Astrocyte of the spinal cord (primary cell): ENCODE measurements around the gene SPEM3.

Source experiments
- DNase-seq: peaks from one replicate; pipeline ENCODE4 v3.0.0; 2011; ENCODE audit warnings: low read depth, low spot score
- H3K4me3 ChIP-seq: 2 replicates; pipeline ENCODE4 v1.5.1; 2011; ENCODE audit warnings: low read depth, mild to moderate bottlenecking, low read length, moderate library complexity
- in situ Hi-C: cut with HindIII; loops from 2 replicates; pipeline ENCODE4 v1.10.0; 2017; ENCODE audit warnings: low sequenced_read_pairs
- TF ChIP-seq, protein P1 (sequence below): IDR thresholded peaks from 2 replicates; pipeline ENCODE4 v1.5.1; 2012; ENCODE audit warnings: low read depth, mild to moderate bottlenecking, low read length, inconsistent platforms

SPEM3 gene

DNA sequence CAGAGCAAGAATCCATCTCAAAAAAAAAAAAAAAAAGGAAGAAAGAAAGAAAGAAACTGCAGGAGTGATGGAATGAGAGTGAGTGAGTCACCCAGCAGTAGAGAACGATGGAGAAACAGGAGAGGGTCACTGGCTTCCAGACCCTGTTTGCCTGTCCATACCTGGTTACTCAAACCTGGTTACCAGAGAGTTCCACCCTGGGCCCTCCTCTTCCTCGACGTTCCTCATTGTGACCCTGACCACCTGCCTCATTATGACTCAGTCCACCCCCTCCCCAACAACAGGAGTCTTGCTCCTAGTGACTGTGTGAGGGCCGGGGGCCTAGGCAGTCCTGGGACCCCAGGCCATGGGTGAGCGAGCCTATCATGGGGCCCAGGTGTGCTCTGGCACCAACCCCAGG lies at the start of gene SPEM3:
TSS of gene SPEM3 (plus strand) at position 301 of the 400 bp plus-strand sequence. CDS start at position 347, 46 bp downstream.
- in situ Hi-C loops = no loop called here
- TF ChIP-seq, protein P1, sequence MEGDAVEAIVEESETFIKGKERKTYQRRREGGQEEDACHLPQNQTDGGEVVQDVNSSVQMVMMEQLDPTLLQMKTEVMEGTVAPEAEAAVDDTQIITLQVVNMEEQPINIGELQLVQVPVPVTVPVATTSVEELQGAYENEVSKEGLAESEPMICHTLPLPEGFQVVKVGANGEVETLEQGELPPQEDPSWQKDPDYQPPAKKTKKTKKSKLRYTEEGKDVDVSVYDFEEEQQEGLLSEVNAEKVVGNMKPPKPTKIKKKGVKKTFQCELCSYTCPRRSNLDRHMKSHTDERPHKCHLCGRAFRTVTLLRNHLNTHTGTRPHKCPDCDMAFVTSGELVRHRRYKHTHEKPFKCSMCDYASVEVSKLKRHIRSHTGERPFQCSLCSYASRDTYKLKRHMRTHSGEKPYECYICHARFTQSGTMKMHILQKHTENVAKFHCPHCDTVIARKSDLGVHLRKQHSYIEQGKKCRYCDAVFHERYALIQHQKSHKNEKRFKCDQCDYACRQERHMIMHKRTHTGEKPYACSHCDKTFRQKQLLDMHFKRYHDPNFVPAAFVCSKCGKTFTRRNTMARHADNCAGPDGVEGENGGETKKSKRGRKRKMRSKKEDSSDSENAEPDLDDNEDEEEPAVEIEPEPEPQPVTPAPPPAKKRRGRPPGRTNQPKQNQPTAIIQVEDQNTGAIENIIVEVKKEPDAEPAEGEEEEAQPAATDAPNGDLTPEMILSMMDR = no peak
- H3K4me3 ChIP-seq = no peak within 1 kb of the TSS
- DNase-seq = no peak

DNA sequence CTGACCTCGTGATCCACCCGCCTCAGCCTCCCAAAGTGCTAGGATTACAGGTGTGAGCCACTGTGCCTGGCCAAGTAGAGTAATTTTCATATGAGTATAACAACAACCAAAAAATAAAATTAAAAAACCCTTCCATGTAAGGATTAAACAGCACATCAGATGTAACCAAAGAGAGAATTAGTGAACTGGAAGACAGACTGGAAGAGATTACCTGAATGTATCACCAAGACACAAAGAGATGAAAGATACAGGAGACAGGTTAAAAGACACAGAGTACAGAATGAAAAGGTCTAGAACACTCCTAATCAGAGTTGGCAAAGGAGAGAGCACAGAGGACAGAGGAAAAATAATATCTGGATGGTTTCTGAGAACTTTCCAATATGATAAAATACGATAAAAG lies 49.5 kb upstream of the SPEM3 start:
- no peak overlapping the region for H3K4me3 ChIP-seq
- TF ChIP-seq, protein P1 = no peak
- in situ Hi-C loops = no loop called here
- no peak for DNase-seq

DNA sequence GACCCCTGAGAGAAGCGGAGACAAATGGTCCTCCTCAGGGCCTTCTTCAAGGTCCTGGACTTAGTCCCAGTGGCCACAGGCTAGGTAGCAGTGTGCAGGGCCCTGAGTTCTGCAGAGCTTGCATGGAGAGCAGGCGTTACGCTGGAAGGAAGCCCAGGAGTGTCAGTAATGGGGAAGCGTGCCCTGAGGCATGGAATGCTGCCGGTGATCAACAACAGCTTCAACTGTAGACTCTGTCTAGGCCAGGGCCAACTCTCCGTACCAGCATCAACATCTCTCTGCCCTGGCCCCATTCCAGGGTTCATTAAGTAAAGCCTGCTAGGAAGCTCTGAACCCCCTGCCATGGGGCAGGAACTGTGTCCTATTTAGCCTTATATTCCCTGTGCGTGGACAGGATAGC lies 48.3 kb upstream of the SPEM3 start:
- H3K4me3 ChIP-seq = no peak overlapping the region
- DNase-seq = no peak
- TF ChIP-seq, protein P1 = no peak
- in situ Hi-C loops = no loop called here

DNA sequence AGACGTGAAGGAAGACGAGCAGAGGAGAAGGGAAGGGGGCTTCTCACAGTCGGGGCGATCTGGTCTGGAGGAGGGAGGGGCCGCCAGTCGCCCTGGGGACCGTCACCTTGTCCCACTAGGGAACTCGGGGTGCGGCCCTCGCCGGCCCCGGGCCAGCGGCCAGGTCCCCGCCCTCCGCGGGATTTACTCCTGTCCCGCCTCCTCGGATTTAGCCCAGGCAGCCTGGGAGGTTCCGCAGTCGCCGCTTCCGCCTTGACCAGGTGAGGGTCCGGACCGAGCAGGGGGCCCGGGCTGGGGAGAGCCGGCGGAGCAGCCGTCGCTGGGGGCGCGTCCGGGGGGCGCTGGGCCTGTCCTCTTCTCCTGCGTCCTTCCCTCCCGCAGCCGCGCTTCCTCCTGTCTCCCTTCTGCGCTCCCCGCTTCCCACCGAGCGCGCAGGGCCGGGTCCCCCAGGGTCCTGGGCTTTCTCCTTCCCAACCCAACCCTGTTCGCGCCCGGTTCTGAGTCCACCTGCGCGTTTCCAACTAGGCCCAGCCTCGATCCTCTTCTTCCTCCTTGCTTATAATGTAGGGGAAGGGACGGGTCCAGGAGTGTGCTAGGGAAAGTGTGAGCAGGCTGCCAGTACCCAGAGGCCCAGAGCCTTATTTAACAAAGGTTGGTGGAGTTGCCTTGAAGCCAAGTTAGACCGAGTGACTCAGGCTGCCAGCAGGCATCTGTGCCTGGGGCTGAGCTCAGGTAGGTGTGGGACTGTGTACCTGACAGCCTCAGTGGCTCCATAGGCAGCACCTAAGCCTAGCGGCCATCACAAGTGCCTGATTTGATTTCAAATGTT lies 47.6 kb upstream of the SPEM3 start, which contains the start of gene TNK1:
TSS of gene TNK1 (plus strand) at position 235 of the 829 bp plus-strand sequence. CDS start 1,838 bp downstream, outside the sequence.
- H3K4me3 ChIP-seq = no peak within 1 kb of the TSS
- TF ChIP-seq, protein P1 = no peak
- in situ Hi-C loops = no loop called here
- no peak for DNase-seq

DNA sequence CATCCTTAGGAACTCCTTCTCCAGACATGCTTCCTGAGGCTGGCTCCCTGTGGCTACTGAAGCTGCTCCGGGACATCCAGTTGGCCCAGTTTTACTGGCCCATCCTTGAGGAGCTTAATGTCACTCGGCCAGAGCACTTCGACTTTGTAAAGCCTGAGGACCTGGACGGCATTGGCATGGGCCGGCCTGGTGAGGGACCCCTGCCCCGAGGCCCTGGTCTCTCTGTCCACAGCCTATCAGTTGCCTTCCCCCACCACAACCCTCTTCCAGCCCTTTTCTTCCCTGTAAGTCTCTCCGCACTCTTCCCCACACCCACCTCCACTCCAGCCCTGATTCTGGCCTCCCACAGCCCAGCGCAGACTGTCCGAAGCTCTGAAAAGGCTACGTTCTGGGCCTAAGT lies 45.8 kb upstream of the SPEM3 start:
- in situ Hi-C loops = no loop called here
- no peak for DNase-seq
- TF ChIP-seq, protein P1 = no peak
- H3K4me3 ChIP-seq = no peak overlapping the region

DNA sequence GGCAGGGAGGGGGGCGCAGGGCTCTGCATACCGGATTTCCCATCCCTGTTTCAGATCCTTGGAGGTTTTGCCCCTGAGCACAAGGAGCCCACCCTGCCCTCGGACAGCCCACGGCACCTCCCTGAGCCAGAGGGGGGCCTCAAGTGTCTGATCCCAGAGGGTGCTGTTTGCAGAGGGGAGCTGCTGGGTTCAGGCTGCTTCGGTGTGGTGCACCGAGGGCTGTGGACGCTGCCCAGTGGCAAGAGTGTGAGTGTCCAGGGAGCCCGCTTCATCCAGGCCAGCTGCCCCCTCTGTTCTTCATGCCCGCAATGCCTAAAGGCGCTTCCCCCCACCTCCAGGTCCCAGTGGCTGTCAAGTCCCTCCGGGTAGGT lies 45.3 kb upstream of the SPEM3 start:
- H3K4me3 ChIP-seq = no peak overlapping the region
- TF ChIP-seq, protein P1 = no peak
- no peak for DNase-seq
- in situ Hi-C loops = no loop called here
